T-helper 1 cell (primary cell): ENCODE data around the gene TSPOAP1.

ENCODE experiments used
- DNase-seq, 5 donors: peaks; one replicate each; pipeline ENCODE4 v3.0.0-alpha.2; 2012 to 2020

The TSPOAP1 gene

GRCh38 chr17:58302919-58303585 is 25.5 kb downstream of the TSPOAP1 start:
- no peak for DNase-seq

GRCh38 chr17:58302171-58302918 is 26.2 kb downstream of the TSPOAP1 start:
- no peak for DNase-seq

- no peak for DNase-seq
Observed at GRCh38 chr17:58301504-58302150, 27.0 kb downstream of the TSPOAP1 start.

- no peak for DNase-seq
Observed at GRCh38 chr17:58300336-58300735, 28.3 kb downstream of the TSPOAP1 start.

GRCh38 chr17:58294034-58294433 is 34.6 kb downstream of the TSPOAP1 start:
- DNase-seq = no peak

- no peak for DNase-seq
Observed at GRCh38 chr17:58291246-58291645, 37.3 kb downstream of the TSPOAP1 start.

GRCh38 chr17:58289869-58290268 is 38.7 kb downstream of the TSPOAP1 start:
- no peak for DNase-seq

GRCh38 chr17:58285422-58285810 is 43.2 kb downstream of the TSPOAP1 start:
- no peak for DNase-seq

- no peak for DNase-seq
Observed at GRCh38 chr17:58284613-58285421, 43.8 kb downstream of the TSPOAP1 start.

- no peak for DNase-seq
Observed at GRCh38 chr17:58283674-58284612, 44.7 kb downstream of the TSPOAP1 start.

GRCh38 chr17:58282442-58282841 is 46.2 kb downstream of the TSPOAP1 start:
- DNase-seq = no peak

GRCh38 chr17:58281511-58282011 is 47.0 kb downstream of the TSPOAP1 start:
- no peak for DNase-seq

GRCh38 chr17:58280480-58281217 is 47.9 kb downstream of the TSPOAP1 start, which contains the start of gene MPO:
Gene MPO, minus strand, starts transcription at chr17:58280935. Its CDS starts 177 bp downstream, at chr17:58280758.
- no peak for DNase-seq

GRCh38 chr17:58279736-58280479 is 48.7 kb downstream of the TSPOAP1 start:
- DNase-seq = no peak

GRCh38 chr17:58279016-58279711 is 49.4 kb downstream of the TSPOAP1 start:
- DNase-seq = no peak

- DNase-seq = no peak
Observed at GRCh38 chr17:58278661-58279015, 50.0 kb downstream of the TSPOAP1 start.

- no peak for DNase-seq
Observed at GRCh38 chr17:58277802-58278595, 50.6 kb downstream of the TSPOAP1 start.

GRCh38 chr17:58277107-58277801 is 51.3 kb downstream of the TSPOAP1 start:
- peak in 1 of 5 donors; percentile 31 for DNase-seq
